GM21447 (cell line): ENCODE measurements around the gene TEDDM1.
A peak's percentile ranks its signal among the peaks of the same experiment; 100 is the strongest.

ENCODE experiments used
- ATAC-seq: cut with Tn5 transposase; IDR thresholded peaks from one replicate; pipeline ENCODE4 v1.9.1; 2021; ENCODE audit not compliant: unreplicated experiment

Gene TEDDM1

GRCh38 chr1:182407724-182408123 is 7.3 kb upstream of the TEDDM1 start:
- no peak for ATAC-seq

GRCh38 chr1:182406012-182406411 is 5.5 kb upstream of the TEDDM1 start:
- no peak for ATAC-seq

- no peak for ATAC-seq
These were observed 5.1 kb upstream of the TEDDM1 start for GRCh38 chr1:182405578-182405977.

- ATAC-seq: no peak
These were observed 4.3 kb upstream of the TEDDM1 start for GRCh38 chr1:182404781-182405180.

GRCh38 chr1:182397653-182398393 is 2.6 kb downstream of the TEDDM1 start:
- no peak for ATAC-seq

GRCh38 chr1:182395906-182396305 is 4.6 kb downstream of the TEDDM1 start:
- ATAC-seq: no peak

GRCh38 chr1:182394055-182394775 is 6.3 kb downstream of the TEDDM1 start:
- no peak for ATAC-seq

GRCh38 chr1:182392050-182393028 is 8.1 kb downstream of the TEDDM1 start:
- ATAC-seq: peak; percentile 14

GRCh38 chr1:182391362-182392049 is 9.0 kb downstream of the TEDDM1 start, which contains the start of gene GLUL:
GLUL (minus strand) TSS chr1:182391790; CDS start chr1:182388737, 3,053 bp downstream.
- peak; percentile 74 for ATAC-seq

- ATAC-seq: peak; percentile 7
These were observed 9.5 kb downstream of the TEDDM1 start for GRCh38 chr1:182391028-182391361.

- ATAC-seq: no peak
These were observed 10.8 kb downstream of the TEDDM1 start for GRCh38 chr1:182389619-182390047.

- ATAC-seq: no peak
These were observed 11.9 kb downstream of the TEDDM1 start for GRCh38 chr1:182388392-182389134.

- no peak for ATAC-seq
These were observed 12.9 kb downstream of the TEDDM1 start for GRCh38 chr1:182387566-182387965.

GRCh38 chr1:182386980-182387379 is 13.5 kb downstream of the TEDDM1 start:
- ATAC-seq: no peak

GRCh38 chr1:182385885-182386853 is 14.3 kb downstream of the TEDDM1 start:
- ATAC-seq: no peak

- no peak for ATAC-seq
These were observed 16.0 kb downstream of the TEDDM1 start for GRCh38 chr1:182384387-182384960.

GRCh38 chr1:182383934-182384333 is 16.5 kb downstream of the TEDDM1 start:
- ATAC-seq: no peak

GRCh38 chr1:182383037-182383661 is 17.3 kb downstream of the TEDDM1 start:
- no peak for ATAC-seq
